GM12864 (cell line): ENCODE data around the gene HSD11B1L.

Experiments used
- DNase-seq: peaks from one replicate; pipeline ENCODE4 v3.0.0-alpha.2; 2011; ENCODE audit warnings: low read depth
- H3K4me3 ChIP-seq: 2 replicates; pipeline ENCODE4 v1.5.1; 2011; ENCODE audit warnings: mild to moderate bottlenecking, low read depth, low read length, control low read depth
- TF ChIP-seq, protein P1 (sequence below): IDR thresholded peaks from 2 replicates; pipeline ENCODE4 v1.5.1; 2011; ENCODE audit warnings: low read depth, mild to moderate bottlenecking, moderate library complexity, low read length, control low read depth, inconsistent platforms; ENCODE audit errors: missing control alignments

HSD11B1L gene

DNA sequence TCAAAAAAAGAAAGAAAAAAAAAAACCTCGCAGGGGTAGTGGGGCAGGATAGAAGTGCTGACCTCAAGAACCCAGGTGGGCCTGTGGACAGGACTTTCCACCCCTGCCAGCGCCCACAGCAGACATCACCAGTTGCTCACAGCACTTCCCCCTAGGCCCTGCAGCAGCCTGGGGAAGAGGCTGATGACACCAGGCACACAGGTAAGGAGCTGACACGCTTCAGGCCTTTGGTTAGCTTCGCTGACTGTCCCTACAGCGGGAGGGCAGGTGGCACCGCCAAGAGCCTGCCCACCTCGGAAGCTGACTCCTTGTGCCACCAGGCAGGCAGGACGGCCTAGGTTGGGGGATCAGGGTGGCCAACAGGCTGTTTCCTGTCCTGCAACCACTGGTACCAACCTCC is 30.2 kb downstream of the HSD11B1L start:
- no peak overlapping the region for H3K4me3 ChIP-seq
- no peak for DNase-seq
- TF ChIP-seq, protein P1, sequence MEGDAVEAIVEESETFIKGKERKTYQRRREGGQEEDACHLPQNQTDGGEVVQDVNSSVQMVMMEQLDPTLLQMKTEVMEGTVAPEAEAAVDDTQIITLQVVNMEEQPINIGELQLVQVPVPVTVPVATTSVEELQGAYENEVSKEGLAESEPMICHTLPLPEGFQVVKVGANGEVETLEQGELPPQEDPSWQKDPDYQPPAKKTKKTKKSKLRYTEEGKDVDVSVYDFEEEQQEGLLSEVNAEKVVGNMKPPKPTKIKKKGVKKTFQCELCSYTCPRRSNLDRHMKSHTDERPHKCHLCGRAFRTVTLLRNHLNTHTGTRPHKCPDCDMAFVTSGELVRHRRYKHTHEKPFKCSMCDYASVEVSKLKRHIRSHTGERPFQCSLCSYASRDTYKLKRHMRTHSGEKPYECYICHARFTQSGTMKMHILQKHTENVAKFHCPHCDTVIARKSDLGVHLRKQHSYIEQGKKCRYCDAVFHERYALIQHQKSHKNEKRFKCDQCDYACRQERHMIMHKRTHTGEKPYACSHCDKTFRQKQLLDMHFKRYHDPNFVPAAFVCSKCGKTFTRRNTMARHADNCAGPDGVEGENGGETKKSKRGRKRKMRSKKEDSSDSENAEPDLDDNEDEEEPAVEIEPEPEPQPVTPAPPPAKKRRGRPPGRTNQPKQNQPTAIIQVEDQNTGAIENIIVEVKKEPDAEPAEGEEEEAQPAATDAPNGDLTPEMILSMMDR, result no peak

- H3K4me3 ChIP-seq, result no peak overlapping the region
- TF ChIP-seq, protein P1, result no peak
- no peak for DNase-seq
Observed at GRCh38 chr19:5711713-5712161, 30.9 kb downstream of the HSD11B1L start.

- TF ChIP-seq, protein P1, result no peak
- no peak for DNase-seq
Observed at GRCh38 chr19:5713228-5713627, 32.4 kb downstream of the HSD11B1L start.

DNA sequence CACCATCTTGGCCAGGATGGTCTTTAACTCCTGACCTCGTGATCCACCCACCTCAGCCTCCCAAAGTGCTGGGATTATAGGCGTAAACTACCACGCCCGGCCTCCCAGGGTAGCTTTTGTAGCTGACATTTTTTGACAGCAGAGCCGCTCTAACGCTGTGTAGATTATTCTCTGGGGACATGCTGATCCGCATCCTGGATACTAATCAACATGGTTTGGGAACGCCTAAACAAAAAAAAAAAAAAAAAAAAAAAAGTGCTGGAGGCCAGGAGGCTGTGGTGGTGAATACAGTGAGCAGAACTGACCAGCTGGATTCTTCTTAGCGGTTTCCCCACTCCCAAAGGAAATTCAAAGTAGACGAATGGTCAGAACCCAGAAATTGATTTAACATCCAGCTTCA is 34.0 kb downstream of the HSD11B1L start:
- no peak overlapping the region for H3K4me3 ChIP-seq
- no peak for DNase-seq
- TF ChIP-seq, protein P1, result no peak

More at GRCh38 chr19:5713228-5713627, 32.4 kb downstream of the HSD11B1L start:
- no peak overlapping the region for H3K4me3 ChIP-seq

DNA sequence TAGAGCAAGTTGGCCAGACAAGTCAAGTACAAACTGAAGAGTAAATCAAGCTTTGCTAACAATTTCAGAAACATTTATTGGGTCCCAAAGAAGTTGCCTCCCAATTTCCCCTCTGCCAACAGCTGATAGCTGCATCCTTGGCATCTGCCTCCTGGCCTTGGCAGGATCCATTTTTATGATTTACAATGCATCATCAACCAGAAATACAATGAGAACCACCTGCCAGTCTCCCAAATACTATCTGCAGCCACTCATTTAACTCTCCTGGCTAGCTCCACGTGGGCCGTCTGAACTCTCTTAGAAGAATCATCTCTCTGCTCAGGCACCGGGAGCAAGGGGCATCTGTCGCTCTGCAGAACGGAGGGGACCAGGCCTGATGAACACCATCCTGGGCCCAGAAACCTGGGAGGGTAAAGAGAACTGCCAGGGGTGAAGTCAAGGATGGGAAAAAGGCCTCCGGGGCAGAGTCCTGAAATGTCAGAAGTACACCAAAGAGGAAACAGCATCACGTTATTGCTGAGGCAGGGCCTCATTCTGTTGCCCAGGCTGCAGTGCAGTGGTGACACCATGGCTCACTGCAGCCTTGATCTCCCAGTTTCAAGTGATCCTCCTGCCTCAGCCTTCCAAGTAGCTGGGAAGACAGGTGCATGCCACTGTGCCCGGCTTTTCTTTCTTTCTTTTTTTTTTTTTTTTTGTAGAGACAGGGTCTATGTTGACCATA is 36.5 kb downstream of the HSD11B1L start:
- no peak for DNase-seq
- TF ChIP-seq, protein P1, result no peak
- H3K4me3 ChIP-seq, result peak overlapping the region; percentile 90; the same call in 1 of the 2 replicates

DNA sequence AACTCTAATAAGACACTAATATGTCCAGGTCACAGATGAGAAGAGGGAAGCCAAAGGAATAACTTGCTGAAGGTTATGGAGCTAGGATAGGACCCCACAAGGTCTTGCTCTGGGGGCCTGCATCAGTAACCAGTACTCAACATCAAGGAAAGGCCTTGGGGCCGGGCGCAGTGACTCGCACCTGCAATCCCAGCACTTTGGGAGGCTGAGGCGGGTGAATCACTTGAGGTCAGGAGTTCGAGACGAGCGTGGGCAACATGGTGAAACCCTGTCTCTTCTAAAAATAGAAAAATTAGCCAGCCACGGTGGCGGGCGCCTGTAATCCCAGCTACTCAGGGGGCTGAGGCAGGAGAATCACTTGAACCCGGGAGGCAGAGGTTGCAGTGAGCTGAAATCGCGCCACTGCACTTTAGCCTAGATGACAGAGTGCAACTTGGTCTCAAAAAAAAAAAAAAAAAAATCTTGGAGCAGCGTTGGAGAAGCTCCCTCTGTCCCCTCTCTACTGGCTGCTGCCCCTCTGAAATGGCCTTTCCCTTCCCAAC is 37.3 kb downstream of the HSD11B1L start:
- H3K4me3 ChIP-seq, result peak overlapping the region; percentile 90
- TF ChIP-seq, protein P1, result no peak
- DNase-seq, result no peak

- H3K4me3 ChIP-seq, result peak overlapping the region; percentile 90
- TF ChIP-seq, protein P1, result no peak
- DNase-seq, result peak; percentile 34
Observed at GRCh38 chr19:5718579-5719273, 37.9 kb downstream of the HSD11B1L start.
